Bronchial epithelial cell (primary cell): ENCODE measurements around the gene PTGFRN. TPM values are rescaled to one million over a fixed set of nuclear protein-coding genes. Genes with fewer than 3 reads are reported as not detected.

Experiments used
- DNase-seq: peaks from one replicate; pipeline ENCODE4 v3.0.0-alpha.2; 2010; ENCODE audit warnings: low read depth
- FAIRE-seq: peaks from 2 replicates; lab custom pipeline; 2011; peaks lifted over from hg19 to GRCh38; lab: Jason Lieb, UNC
- H3K27me3 ChIP-seq: 2 replicates; pipeline ENCODE4 v1.5.1; 2011; ENCODE audit warnings: low read length; ENCODE audit not compliant: control insufficient read depth, insufficient read depth
- H3K36me3 ChIP-seq: 2 replicates; pipeline ENCODE4 v1.5.1; 2011; ENCODE audit warnings: low read length; ENCODE audit not compliant: control insufficient read depth, insufficient read depth
- H3K4me3 ChIP-seq: 2 replicates; pipeline ENCODE4 v1.5.1; 2011; ENCODE audit warnings: mild to moderate bottlenecking, low read depth, low read length, control low read depth
- CTCF ChIP-seq: IDR thresholded peaks from 2 replicates; pipeline ENCODE4 v1.5.1; 2011; ENCODE audit warnings: mild to moderate bottlenecking, moderate library complexity, low read length, control low read depth, inconsistent platforms; ENCODE audit not compliant: insufficient read depth, severe bottlenecking
- total RNA-seq: library from RNA; depleted of rRNA; stranded (reverse); fragments of >200 nt; gene quantifications from 2 replicates; pipeline ENCODE4 v1.2.1, GENCODE V29; 2014

The PTGFRN gene
- total RNA-seq, 1 donor from 2014 or later = 89.2 TPM

GRCh38 chr1:116927049-116927798 is 17.5 kb downstream of the PTGFRN start:
- H3K27me3 ChIP-seq = no peaks in the 10 kb centered on the region
- TF ChIP-seq CTCF = no peak
- H3K4me3 ChIP-seq = no peak overlapping the region
- H3K36me3 ChIP-seq = no peaks in the 10 kb centered on the region
- no peak for FAIRE-seq
- no peak for DNase-seq

GRCh38 chr1:116929961-116930592 is 20.4 kb downstream of the PTGFRN start:
- Histone ChIP-seq H3K27me3 (no peaks in the 10 kb centered on the region), H3K4me3 (no peak overlapping the region), H3K36me3 (peaks cover under 1% of the 10 kb centered on the region)
- FAIRE-seq = no peak
- no peak for TF ChIP-seq CTCF
- no peak for DNase-seq

- H3K27me3 ChIP-seq = no peaks in the 10 kb centered on the region
- FAIRE-seq (no peak), DNase-seq (no peak)
- no peak for TF ChIP-seq CTCF
- no peak overlapping the region for H3K4me3 ChIP-seq
- H3K36me3 ChIP-seq = peaks cover 2% of the 10 kb centered on the region
Measured at GRCh38 chr1:116931016-116931918, 21.6 kb downstream of the PTGFRN start.

- Histone ChIP-seq H3K4me3 (no peak overlapping the region), H3K36me3 (peaks cover 4% of the 10 kb centered on the region), H3K27me3 (no peaks in the 10 kb centered on the region)
- FAIRE-seq (no peak), DNase-seq (no peak)
- no peak for TF ChIP-seq CTCF
Measured at GRCh38 chr1:116933606-116934515, 24.1 kb downstream of the PTGFRN start.

GRCh38 chr1:116934586-116935207 is 25.0 kb downstream of the PTGFRN start:
- H3K36me3 ChIP-seq = peaks cover 4% of the 10 kb centered on the region
- no peak for FAIRE-seq
- no peak for DNase-seq

More at GRCh38 chr1:116934586-116935207, 25.0 kb downstream of the PTGFRN start:
- Histone ChIP-seq H3K4me3 (no peak overlapping the region), H3K27me3 (no peaks in the 10 kb centered on the region)
- no peak for TF ChIP-seq CTCF
